HG03342 (cell line): ENCODE results near the gene CXCL6.

Experiments
- ATAC-seq: cut with Tn5 transposase; IDR thresholded peaks from one replicate; pipeline ENCODE4 v1.9.1; 2021; ENCODE audit warnings: mild to moderate bottlenecking, moderate library complexity; ENCODE audit not compliant: unreplicated experiment

CXCL6 gene

GRCh38 chr4:73836373-73837279, at the start of gene CXCL6:
Gene CXCL6, plus strand, starts transcription at chr4:73836678. Its CDS starts 73 bp downstream, at chr4:73836751.
- no peak for ATAC-seq

GRCh38 chr4:73788411-73788810, 48.1 kb upstream of the CXCL6 start:
- ATAC-seq, result no peak

- ATAC-seq, result no peak
Measured at GRCh38 chr4:73798842-73799241, 37.6 kb upstream of the CXCL6 start.

- no peak for ATAC-seq
Measured at GRCh38 chr4:73800206-73800605, 36.3 kb upstream of the CXCL6 start.

GRCh38 chr4:73801692-73802091, 34.8 kb upstream of the CXCL6 start:
- no peak for ATAC-seq

GRCh38 chr4:73803213-73803612, 33.3 kb upstream of the CXCL6 start:
- ATAC-seq, result no peak

GRCh38 chr4:73810191-73810590, 26.3 kb upstream of the CXCL6 start:
- ATAC-seq, result no peak

- ATAC-seq, result no peak
Measured at GRCh38 chr4:73811841-73812240, 24.6 kb upstream of the CXCL6 start.

GRCh38 chr4:73814679-73815078, 21.8 kb upstream of the CXCL6 start:
- ATAC-seq, result no peak

- ATAC-seq, result no peak
Measured at GRCh38 chr4:73815145-73815544, 21.3 kb upstream of the CXCL6 start.

GRCh38 chr4:73816814-73817213, 19.7 kb upstream of the CXCL6 start:
- no peak for ATAC-seq

GRCh38 chr4:73817341-73817740, 19.1 kb upstream of the CXCL6 start:
- ATAC-seq, result no peak

GRCh38 chr4:73821325-73821724, 15.2 kb upstream of the CXCL6 start:
- ATAC-seq, result no peak

- no peak for ATAC-seq
Measured at GRCh38 chr4:73822389-73822788, 14.1 kb upstream of the CXCL6 start.

- no peak for ATAC-seq
Measured at GRCh38 chr4:73822812-73823504, 13.5 kb upstream of the CXCL6 start.

GRCh38 chr4:73823760-73824159, 12.7 kb upstream of the CXCL6 start:
- ATAC-seq, result no peak

- no peak for ATAC-seq
Measured at GRCh38 chr4:73828956-73829355, 7.5 kb upstream of the CXCL6 start.

- ATAC-seq, result no peak
Measured at GRCh38 chr4:73831569-73831968, 4.9 kb upstream of the CXCL6 start.

- ATAC-seq, result no peak
Measured at GRCh38 chr4:73832651-73833237, 3.7 kb upstream of the CXCL6 start.

GRCh38 chr4:73839071-73839470, 2.6 kb downstream of the CXCL6 start:
- no peak for ATAC-seq

GRCh38 chr4:73839715-73840114, 3.2 kb downstream of the CXCL6 start:
- no peak for ATAC-seq
